Colonic mucosa (tissue), 4 donors: ENCODE results near the gene CA14. TPM values are rescaled to one million over a fixed set of nuclear protein-coding genes. Genes with fewer than 3 reads are reported as not detected.
A peak's percentile ranks its signal among the peaks of the same experiment; 100 is the strongest.
"Not testable (repeated sequence)": the region's sequence is repeated elsewhere in the genome, so short reads cannot be mapped to it uniquely, and the experiment has no call there.

Experiments
- DNase-seq: peaks from one replicate; pipeline ENCODE4 v3.0.0-alpha.2; 2020
- H3K27ac ChIP-seq: fragments of 200-600 bp; one replicate; pipeline ENCODE4 v1.8.0; 2021
- H3K27me3 ChIP-seq: fragments of 200-600 bp; one replicate; pipeline ENCODE4 v1.8.0; 2021
- H3K36me3 ChIP-seq: fragments of 200-600 bp; one replicate; pipeline ENCODE4 v1.8.0; 2021
- H3K4me1 ChIP-seq: fragments of 200-600 bp; one replicate; pipeline ENCODE4 v1.8.0; 2021; ENCODE audit warnings: mild to moderate bottlenecking
- H3K4me3 ChIP-seq: fragments of 200-600 bp; one replicate; pipeline ENCODE4 v1.8.0; 2021
- H3K9ac ChIP-seq, 2 donors: one replicate each; pipeline ENCODE4 v1.7.0; 2013; ENCODE audit warnings: control low read depth in 2 of 2, low read depth in 2 of 2, low read length in 2 of 2
- H3K9me3 ChIP-seq: fragments of 200-600 bp; one replicate; pipeline ENCODE4 v1.8.0; 2021
- intact Hi-C: fragments of 100-400 bp; cut with DNase I; formaldehyde crosslinking; loops from one replicate; pipeline ENCODE4 v1.14.1; 2022
- total RNA-seq, 2 donors: library from RNA; stranded (reverse); fragmentation: NEBNext Ultra II Directional in 1 of 2; extraction: Animal tissue kit (Norgen Biotek cat#: 25700) in 1 of 2; gene quantifications; one replicate each; pipeline ENCODE4 v1.2.1, GENCODE V29; 2021
- TF ChIP-seq, protein P1 (sequence below): fragments of 200-600 bp; IDR thresholded peaks from one replicate; pipeline ENCODE4 v1.8.0; 2022; ENCODE audit warnings: antibody characterized with exemption, mild to moderate bottlenecking
- donor health status: healthy.
- donor health status: DM: no; HTN: no; CAD: no.
- donor health status: DM: no; HTN: no; CAD: no.

The CA14 gene
- under 1 TPM; 0.22 to 0.29 TPM for total RNA-seq

DNA sequence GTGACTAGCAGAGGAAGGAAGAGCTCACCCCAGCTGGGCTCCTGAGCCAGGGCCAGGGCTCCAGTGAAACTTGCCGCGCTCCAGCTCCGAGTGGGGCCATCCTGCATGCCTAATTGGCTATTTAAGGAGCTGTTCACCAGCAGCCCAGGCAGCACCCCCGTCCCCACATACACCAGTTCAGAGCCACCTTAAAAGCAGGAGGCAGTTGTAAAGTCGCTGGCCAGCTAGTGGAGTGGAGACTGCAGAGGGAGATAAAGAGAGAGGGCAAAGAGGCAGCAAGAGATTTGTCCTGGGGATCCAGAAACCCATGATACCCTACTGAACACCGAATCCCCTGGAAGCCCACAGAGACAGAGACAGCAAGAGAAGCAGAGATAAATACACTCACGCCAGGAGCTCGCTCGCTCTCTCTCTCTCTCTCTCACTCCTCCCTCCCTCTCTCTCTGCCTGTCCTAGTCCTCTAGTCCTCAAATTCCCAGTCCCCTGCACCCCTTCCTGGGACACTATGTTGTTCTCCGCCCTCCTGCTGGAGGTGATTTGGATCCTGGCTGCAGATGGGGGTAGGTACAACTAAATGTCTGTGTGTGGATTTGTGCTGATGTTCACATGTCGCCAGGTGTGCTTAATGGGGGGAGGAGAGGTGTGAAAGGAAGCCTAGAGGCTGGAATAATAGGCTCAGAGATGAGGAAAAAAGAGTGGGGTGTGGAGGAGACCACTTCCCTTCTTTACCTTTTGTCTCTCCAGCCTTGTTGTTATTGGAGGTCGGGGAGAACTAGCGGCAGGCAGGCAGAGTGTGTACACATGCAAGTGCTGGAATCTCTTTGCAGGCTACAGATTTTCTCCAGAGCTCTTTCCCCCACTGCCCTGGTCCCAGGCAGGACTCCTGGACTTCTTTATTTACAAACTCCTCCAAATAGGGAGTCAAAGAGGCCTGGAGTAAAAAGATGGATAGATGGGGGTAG is at the start of gene CA14:
Gene CA14, plus strand, starts transcription at position 151 of the 962 bp plus-strand sequence. Its CDS starts 355 bp downstream, at position 506.
- peak within 1 kb of the TSS in 1 of 2 donors; percentile 19 for H3K9ac ChIP-seq
- DNase-seq: no peak
- TF ChIP-seq, protein P1, sequence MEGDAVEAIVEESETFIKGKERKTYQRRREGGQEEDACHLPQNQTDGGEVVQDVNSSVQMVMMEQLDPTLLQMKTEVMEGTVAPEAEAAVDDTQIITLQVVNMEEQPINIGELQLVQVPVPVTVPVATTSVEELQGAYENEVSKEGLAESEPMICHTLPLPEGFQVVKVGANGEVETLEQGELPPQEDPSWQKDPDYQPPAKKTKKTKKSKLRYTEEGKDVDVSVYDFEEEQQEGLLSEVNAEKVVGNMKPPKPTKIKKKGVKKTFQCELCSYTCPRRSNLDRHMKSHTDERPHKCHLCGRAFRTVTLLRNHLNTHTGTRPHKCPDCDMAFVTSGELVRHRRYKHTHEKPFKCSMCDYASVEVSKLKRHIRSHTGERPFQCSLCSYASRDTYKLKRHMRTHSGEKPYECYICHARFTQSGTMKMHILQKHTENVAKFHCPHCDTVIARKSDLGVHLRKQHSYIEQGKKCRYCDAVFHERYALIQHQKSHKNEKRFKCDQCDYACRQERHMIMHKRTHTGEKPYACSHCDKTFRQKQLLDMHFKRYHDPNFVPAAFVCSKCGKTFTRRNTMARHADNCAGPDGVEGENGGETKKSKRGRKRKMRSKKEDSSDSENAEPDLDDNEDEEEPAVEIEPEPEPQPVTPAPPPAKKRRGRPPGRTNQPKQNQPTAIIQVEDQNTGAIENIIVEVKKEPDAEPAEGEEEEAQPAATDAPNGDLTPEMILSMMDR: no peak
- intact Hi-C loops: no loop called here
- H3K27ac ChIP-seq: no peak within 1 kb of the TSS
- no peaks in the 10 kb centered on the region for H3K36me3 ChIP-seq
- peaks cover 4% of the 10 kb centered on the region for H3K27me3 ChIP-seq
- H3K4me1 ChIP-seq: peaks cover 7% of the 10 kb centered on the region
- no peak within 1 kb of the TSS for H3K4me3 ChIP-seq
- H3K9me3 ChIP-seq: no peaks in the 10 kb centered on the region

DNA sequence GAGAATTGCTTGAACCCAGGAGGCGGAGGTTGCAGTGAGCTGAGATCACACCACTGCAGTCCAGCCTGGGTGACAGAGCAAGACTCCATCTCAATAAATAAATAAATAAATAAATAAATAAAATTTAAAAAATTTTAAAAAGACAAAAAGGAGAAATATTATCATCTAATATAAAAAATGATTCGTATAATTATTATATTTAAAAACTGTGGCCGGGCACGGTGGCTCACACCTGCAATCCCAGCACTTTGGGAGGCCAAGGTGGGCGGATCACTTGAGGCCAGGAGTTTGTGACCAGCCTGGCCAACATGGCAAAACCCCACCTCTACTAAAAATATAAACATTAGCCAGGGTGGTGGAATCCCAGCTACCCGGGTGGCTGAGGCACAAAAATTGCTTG is 49.1 kb upstream of the CA14 start:
- DNase-seq, H3K27me3 ChIP-seq, H3K4me3 ChIP-seq, H3K4me1 ChIP-seq, H3K9ac ChIP-seq, intact Hi-C loops, H3K27ac ChIP-seq, H3K36me3 ChIP-seq, H3K9me3 ChIP-seq: not testable (repeated sequence)

DNA sequence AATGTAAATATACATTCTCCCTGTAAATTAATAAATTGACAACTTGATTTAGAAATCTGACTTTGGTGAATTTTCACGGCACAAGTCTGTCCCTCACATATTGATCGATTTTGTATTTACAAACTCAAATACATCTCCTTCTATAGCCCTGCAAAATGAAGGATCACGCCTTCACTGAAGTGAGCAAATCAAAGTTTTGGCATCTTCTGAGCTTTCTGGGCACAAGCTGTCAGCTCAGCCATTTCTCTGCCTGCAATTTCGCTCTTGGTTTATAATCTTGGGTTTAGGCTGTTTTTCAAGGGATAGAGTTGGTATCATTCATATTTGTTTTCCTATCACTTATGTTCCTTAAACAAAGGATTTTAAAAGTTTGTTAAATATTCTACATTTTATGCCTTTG is 47.5 kb upstream of the CA14 start:
- H3K9me3 ChIP-seq: no peaks in the 10 kb centered on the region
- no peak overlapping the region for H3K4me3 ChIP-seq
- no peak for DNase-seq
- no peaks in the 10 kb centered on the region for H3K27me3 ChIP-seq
- H3K4me1 ChIP-seq: no peaks in the 10 kb centered on the region
- no peak overlapping the region for H3K27ac ChIP-seq
- intact Hi-C loops: no loop called here
- TF ChIP-seq, protein P1: no peak
- H3K9ac ChIP-seq: no peak overlapping the region
- no peaks in the 10 kb centered on the region for H3K36me3 ChIP-seq

DNA sequence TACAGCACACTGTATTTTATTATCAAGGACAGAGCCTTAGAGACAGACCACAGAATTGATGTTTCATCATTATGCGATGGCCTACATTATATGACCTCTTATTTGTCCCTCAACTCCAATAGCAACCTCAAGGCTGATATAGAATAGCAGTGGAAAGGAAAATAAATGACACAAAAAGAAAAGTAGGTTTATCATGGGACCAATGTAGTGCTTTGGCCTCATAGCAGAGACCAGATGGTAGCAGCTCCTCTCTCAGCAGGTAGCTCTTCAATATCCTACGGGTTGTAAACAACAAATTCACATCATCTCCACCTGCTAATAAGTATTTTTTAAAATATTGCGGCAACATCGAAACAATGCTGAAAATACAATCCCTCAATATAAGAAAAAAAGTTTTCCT is 46.9 kb upstream of the CA14 start:
- Histone ChIP-seq H3K4me1 (no peaks in the 10 kb centered on the region), H3K36me3 (no peaks in the 10 kb centered on the region), H3K4me3 (no peak overlapping the region), H3K27me3 (no peaks in the 10 kb centered on the region), H3K9me3 (no peaks in the 10 kb centered on the region), H3K9ac (no peak overlapping the region), H3K27ac (no peak overlapping the region)
- no peak for DNase-seq
- TF ChIP-seq, protein P1: no peak
- intact Hi-C loops: no loop called here

DNA sequence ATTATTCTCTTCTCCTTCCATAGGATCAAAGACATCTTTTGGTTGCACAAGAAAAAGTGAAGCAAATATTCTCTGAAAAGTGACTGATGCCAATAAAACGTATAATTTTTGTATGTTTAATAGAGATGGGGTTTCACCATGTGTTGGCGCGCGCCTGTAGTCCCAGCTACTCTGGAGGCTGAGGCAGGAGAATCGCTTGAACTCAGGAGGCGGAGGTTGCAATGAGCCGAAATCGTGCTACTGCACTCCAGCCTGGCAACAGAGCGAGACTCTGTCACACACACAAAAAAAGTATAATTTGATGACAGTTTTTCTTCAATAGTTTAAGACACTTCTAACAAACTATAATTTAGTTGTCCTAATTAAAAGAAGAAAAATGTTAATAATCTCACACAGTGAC is 45.5 kb upstream of the CA14 start:
- Histone ChIP-seq H3K4me3 (no peak overlapping the region), H3K27ac (no peak overlapping the region), H3K9ac (no peak overlapping the region), H3K4me1 (no peaks in the 10 kb centered on the region), H3K27me3 (no peaks in the 10 kb centered on the region), H3K9me3 (no peaks in the 10 kb centered on the region), H3K36me3 (no peaks in the 10 kb centered on the region)
- DNase-seq: no peak
- intact Hi-C loops: no loop called here
- TF ChIP-seq, protein P1: no peak
